DOHH2 (cell line): Measurements from ENCODE around the gene DDX39A.

Experiments
- EZH2phosphoT487 ChIP-seq: fragments of 200-600 bp; sonication (generic); IDR thresholded peaks from 2 replicates; pipeline ENCODE4 v1.6.1; 2017; ENCODE audit warnings: borderline replicate concordance, mild to moderate bottlenecking, antibody characterized with exemption, low read length, moderate library complexity, mixed read lengths
- TF ChIP-seq, protein P1 (sequence below): fragments of 200-600 bp; sonication (generic); IDR thresholded peaks from one replicate; pipeline ENCODE4 v1.5.1; 2014; ENCODE audit warnings: antibody characterized with exemption, mild to moderate bottlenecking, low read depth, low read length; ENCODE audit not compliant: poor library complexity, severe bottlenecking

DNA sequence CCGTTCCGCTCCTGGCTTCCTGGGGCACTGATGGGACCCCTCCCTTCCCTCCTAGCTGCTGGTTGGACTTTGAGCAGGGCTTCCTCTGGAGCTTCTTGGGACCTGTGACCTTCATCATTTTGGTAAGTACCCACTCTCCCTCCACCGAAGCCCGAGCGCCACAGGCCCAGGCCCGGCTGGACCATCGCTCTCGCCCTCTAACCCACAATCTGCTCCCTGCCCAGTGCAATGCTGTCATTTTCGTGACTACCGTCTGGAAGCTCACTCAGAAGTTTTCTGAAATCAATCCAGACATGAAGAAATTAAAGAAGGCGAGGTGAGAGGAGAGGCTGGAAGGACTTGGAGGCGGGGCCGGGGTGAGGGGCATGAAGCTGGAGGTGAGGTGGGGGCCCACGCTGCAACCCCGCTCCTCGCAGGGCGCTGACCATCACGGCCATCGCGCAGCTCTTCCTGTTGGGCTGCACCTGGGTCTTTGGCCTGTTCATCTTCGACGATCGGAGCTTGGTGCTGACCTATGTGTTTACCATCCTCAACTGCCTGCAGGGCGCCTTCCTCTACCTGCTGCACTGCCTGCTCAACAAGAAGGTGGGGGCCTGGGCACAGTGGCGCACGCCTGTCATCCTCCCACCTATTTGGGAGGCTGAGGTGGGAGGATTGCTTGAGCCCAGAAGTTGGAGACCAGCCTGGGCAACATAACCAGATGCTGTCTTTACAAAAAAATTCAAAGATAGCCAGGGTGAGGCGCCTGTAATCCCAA is 12.3 kb downstream of the DDX39A start:
- TF ChIP-seq, protein P1, sequence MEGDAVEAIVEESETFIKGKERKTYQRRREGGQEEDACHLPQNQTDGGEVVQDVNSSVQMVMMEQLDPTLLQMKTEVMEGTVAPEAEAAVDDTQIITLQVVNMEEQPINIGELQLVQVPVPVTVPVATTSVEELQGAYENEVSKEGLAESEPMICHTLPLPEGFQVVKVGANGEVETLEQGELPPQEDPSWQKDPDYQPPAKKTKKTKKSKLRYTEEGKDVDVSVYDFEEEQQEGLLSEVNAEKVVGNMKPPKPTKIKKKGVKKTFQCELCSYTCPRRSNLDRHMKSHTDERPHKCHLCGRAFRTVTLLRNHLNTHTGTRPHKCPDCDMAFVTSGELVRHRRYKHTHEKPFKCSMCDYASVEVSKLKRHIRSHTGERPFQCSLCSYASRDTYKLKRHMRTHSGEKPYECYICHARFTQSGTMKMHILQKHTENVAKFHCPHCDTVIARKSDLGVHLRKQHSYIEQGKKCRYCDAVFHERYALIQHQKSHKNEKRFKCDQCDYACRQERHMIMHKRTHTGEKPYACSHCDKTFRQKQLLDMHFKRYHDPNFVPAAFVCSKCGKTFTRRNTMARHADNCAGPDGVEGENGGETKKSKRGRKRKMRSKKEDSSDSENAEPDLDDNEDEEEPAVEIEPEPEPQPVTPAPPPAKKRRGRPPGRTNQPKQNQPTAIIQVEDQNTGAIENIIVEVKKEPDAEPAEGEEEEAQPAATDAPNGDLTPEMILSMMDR: no peak
- no peak for TF ChIP-seq EZH2phosphoT487
